Kidney capillary endothelial cell (primary cell): ENCODE results near the gene SSTR5.
"Not testable (repeated sequence)": the region's sequence is repeated elsewhere in the genome, so short reads cannot be mapped to it uniquely, and the experiment has no call there.

ENCODE experiments used
- DNase-seq: peaks from one replicate; pipeline ENCODE4 v3.0.0-alpha.2; 2018; ENCODE audit warnings: low spot score

SSTR5 gene

GRCh38 chr16:1072526-1073261 is at the start of gene SSTR5:
SSTR5 (plus strand) TSS chr16:1072747; CDS start chr16:1078869, 6,122 bp downstream.
- DNase-seq = no peak

- no peak for DNase-seq
These were observed 48.4 kb upstream of the SSTR5 start for GRCh38 chr16:1024138-1024537.

- not testable (repeated sequence) for DNase-seq
These were observed 47.3 kb upstream of the SSTR5 start for GRCh38 chr16:1025183-1025809.

- no peak for DNase-seq
These were observed 46.3 kb upstream of the SSTR5 start for GRCh38 chr16:1026057-1026783.

- no peak for DNase-seq
These were observed 45.6 kb upstream of the SSTR5 start for GRCh38 chr16:1026784-1027500.

- no peak for DNase-seq
These were observed 45.1 kb upstream of the SSTR5 start for GRCh38 chr16:1027501-1027815.

- DNase-seq = no peak
These were observed 44.5 kb upstream of the SSTR5 start for GRCh38 chr16:1028056-1028455.

- DNase-seq = no peak
These were observed 43.9 kb upstream of the SSTR5 start for GRCh38 chr16:1028524-1029258.

GRCh38 chr16:1029259-1029545 is 43.3 kb upstream of the SSTR5 start:
- DNase-seq = no peak

- no peak for DNase-seq
These were observed 42.1 kb upstream of the SSTR5 start for GRCh38 chr16:1030473-1030901.

GRCh38 chr16:1031666-1032065 is 40.9 kb upstream of the SSTR5 start:
- DNase-seq = no peak

- DNase-seq = no peak
These were observed 39.9 kb upstream of the SSTR5 start for GRCh38 chr16:1032607-1033006.

GRCh38 chr16:1033128-1033679 is 39.3 kb upstream of the SSTR5 start:
- DNase-seq = no peak

- DNase-seq = no peak
These were observed 38.1 kb upstream of the SSTR5 start for GRCh38 chr16:1034230-1035065.

- DNase-seq = no peak
These were observed 37.5 kb upstream of the SSTR5 start for GRCh38 chr16:1035066-1035415.

- DNase-seq = no peak
These were observed 36.4 kb upstream of the SSTR5 start for GRCh38 chr16:1036166-1036565.

- no peak for DNase-seq
These were observed 35.7 kb upstream of the SSTR5 start for GRCh38 chr16:1036726-1037393.

GRCh38 chr16:1037394-1038257 is 34.9 kb upstream of the SSTR5 start:
- no peak for DNase-seq

GRCh38 chr16:1038932-1039331 is 33.6 kb upstream of the SSTR5 start:
- no peak for DNase-seq
